Amniotic epithelial cell (primary cell): ENCODE measurements around the gene TBC1D22A.

Source experiments
- DNase-seq: peaks from one replicate; pipeline ENCODE4 v3.0.0-alpha.2; 2010; ENCODE audit warnings: low read depth

The TBC1D22A gene

DNA sequence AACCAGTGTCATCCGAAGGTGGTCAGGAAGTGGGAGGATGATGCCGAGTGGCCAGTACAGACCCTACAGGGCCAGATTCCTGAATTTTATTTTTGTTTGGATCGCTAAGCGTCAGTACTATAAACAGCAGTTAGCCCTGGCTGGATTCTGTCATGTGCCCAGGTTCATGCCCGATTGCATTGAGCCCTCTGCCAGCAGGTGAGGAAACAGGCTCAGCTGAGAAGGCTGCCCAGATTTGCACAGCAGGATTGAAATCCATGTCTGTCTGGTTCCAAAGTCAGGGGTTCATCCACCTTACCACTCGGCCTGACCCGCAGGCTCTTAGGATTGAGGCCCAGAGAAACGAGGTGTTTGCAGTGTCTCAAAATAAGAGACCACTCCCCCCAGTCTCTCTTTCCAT, 9.1 kb upstream of the TBC1D22A start:
- no peak for DNase-seq

DNA sequence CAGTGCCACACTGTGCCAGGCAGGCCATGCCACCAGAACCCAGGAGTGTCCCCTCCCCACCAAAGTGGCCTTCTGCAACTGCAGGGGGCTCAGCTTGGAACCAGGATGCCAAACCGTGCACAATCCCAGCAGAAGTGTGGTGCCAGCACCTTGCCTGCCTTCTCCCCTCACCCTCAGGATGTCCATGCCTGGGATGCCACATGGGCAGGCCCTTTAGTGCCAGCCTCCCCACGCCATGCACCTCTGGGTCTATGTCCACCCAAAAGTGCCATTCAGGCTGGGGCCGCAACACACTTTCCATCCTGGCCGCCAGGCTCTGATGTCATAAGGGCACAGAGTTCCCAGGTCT, 8.7 kb upstream of the TBC1D22A start:
- DNase-seq, result no peak

DNA sequence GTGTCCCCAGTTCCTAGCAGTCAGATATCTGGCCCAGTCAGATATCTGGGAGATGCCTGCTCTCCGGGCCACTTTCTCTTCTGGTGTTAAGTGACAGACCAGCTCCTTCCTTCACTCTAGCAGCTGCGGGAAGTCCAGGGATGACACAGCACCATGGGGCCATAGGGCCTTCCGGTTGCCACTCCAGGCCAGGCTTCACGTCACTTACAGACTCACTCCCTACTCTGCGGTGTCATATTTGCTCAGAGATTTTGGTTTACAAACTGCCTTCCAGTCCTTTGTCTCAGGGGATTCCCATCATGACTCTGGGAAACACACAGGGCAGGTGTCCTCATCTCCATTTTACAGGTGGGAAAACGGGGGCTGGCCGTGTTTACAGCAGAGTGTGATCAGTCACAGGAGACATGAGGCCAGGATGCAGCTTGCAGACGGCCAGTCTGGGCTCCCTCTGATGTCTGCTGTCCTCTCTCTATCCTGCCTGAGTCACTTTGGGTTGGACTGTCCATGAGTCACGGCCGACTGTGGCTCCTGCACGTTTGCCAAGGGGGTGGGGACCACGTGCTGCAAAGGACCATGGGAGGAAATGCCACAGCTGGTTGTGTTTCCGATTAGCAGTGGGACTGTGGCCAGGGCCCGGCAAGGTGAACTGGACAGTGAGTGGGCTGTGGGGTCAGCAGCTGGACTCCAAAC, 8.2 kb upstream of the TBC1D22A start:
- DNase-seq, result peak; percentile 93

DNA sequence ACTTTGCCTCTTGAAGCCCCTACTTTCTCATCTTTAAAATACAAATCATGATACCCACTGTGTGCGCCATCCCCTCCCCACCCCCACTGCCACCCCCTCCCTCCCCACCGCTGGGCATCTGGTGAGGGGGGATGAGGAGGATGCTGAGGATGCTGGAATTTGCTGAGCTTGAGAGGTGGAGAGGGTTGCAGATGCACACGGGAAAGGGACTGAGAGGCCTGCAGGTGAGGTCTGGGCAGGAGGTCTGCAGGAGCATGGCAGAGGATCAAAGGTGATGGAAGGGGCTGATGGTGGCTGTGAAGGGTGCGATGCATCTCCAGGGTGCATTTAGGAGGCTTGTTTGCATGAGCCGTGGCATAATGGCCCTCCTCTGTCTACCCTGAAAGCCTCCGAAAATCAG, 7.6 kb upstream of the TBC1D22A start:
- no peak for DNase-seq

DNA sequence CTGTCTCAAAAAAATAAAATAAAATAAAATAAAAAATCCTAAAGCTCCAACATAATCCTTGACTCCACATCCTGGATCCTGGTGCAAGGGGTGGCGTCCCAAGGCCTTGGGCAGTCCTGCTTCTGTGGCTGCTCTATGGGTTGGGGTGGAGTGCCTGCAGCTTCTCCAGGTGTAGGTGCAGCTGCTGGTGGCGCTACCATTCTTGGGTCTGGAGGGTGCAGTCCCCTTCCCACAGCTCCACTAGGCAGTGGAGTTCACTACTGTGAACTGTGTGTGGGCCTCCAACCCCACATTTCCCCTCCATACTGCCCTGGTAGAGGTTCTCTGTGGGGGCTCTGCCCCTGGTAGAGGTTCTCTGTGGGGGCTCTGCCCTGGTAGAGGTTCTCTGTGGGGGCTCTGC, 6.9 kb upstream of the TBC1D22A start:
- no peak for DNase-seq

DNA sequence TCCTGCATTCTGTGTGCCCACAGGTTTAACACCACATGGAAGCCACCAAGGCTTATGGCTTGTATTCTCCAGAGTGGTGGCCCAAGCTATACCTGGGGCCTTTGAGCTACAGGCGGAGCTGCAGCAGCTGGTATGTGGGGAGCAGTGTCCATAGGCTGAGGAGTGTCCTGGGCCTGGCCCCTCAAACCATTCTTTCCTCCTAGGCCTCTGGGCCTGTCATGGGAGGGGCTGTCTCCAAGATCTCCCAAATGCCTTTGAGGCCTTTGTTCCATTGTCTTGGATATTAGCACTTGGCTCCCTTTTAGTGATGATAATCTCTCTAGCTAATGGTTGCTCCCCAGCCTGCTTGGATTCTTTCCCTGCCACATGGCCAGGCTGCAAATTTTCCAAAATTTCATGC, 6.4 kb upstream of the TBC1D22A start:
- no peak for DNase-seq

DNA sequence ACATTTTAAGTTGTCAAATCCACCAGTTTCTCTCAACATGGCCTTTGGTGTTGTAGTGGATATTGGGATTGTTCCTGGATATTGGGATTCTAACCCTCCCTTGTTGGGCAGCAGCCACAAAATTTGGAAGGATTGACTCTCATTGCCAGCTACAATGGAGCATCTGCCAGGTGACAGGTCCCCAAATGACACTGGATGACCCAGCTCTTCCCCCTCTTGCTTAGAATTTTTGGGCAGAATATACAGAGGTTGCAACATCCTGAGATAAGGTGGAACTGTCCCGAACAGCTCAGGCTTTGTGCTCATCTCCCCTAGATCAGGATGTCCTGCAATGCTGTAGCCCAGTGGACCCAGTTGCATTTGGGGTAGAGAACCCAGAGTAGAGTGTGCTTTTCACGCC, 5.3 kb upstream of the TBC1D22A start:
- DNase-seq, result no peak

DNA sequence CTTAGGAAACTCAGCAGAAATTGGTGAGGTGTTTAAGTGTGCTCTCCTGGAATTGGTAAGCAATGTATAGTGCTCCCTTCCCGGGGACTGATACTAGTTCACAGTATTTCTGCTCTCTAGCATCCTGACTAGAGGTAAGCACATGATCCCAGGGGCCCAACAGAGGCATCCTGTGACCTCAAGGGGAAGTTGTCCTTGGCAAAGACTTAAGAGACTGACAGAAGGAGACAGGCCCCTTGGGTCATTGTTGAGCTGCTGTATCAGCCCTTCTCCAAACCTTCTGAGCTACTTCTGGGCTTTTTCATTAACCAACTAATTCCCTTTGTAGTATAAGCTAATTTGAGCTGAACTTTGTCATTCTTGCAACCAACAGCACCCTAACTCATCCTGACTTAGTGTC, 4.3 kb upstream of the TBC1D22A start:
- DNase-seq, result no peak

DNA sequence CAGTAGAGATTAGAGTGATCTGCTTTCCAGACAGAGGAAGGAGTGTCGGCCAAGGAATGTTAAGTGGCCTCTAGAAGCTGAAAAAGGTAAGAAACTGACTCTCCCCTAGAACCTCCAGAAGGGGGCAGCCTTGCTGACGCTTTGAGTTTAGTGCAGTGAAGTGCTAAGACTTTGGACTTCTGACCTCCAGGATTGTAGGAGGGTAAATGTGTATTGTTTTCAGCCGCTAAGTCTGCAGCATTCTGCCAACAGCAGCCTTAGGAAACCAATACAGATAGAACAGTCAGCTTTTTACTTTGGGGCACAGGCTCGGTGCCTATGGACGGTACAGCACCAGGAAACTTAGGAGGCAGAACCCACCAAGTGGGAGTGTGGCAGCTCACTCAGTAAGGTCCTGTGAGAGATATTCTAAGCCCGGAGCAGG, 3.6 kb upstream of the TBC1D22A start:
- DNase-seq, result peak; percentile 77

DNA sequence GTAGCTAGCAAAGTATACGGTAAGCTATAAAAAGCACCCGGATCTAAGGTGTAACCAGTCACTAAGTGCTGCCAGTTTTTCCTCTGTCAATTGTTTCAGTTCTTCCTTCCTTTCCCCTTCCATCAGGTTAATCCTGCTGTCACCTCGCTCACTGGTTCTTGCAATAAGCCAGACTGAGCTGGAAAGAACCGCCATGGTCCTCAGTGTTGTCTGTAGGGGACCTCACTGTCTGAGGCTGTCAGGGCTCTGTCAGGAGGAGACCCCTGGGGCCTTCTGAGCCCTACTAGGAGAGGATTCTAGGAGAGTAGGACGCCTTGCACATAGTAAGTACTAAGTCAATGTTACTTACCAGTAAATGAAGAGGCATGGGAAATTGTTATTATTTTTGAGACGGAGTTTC, 1.4 kb upstream of the TBC1D22A start:
- no peak for DNase-seq

DNA sequence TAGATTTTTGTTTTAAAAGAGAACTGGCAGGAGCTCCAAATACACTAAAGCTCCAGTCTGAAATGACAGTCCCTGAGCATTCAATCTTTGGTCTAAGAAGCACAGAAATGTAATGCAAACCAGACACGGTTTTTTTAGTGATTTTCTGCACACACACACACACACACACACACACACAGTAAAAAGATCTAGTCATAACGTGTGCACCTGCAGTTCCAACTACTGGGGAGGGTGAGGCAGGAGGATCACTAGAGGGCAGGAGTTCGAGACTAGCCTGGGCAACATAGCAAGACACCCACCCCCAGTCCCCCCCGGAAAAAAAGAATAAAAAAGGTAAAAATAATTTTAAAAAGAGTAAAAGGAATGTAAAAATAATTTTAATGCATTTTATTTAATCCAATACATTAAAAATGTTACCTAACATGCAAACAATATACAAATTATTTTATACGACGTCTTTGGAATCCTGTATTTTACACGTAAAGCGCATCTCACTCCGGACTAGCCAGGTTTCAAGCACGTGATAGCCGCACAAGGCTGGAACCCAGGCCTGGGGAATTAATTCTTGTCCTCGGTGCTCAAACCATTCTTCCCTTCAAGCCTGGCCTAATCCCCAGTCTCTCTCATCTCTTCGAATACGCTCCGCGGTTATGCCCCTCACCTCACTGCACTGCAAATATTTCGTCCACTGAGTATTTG, 762 bp upstream of the TBC1D22A start:
- no peak for DNase-seq

DNA sequence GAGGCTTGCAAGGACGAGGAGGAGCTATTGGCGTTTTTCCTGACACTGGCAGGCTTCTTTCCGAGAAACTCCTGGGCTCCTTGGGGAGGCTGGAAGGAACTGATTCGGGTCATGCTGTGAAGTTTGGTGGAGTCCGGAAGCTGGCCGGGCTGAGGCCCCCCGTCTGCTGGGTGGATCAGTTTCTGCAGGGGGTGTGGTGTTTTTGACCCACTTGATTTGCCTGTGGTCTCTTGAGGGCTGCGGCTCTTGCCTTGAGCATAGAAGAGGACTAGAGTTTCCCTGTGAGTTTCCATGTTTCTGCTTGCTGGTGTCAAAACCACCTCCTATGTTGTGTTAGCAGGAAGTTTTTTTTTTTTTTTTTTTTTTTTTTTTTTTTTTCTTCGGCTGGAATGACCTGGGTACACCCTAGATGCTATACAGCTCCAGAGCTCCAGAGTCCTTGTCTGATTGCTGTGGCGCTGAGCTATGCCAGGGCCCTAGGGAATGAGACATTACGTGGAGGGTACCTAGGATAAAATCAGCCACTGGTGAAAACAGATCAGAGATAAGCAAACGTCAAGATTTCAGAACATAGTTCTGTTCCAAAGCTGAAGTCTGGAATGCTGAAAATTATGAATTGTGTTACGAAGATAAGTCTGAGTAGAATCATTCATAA, 728 bp downstream of the TBC1D22A start:
- DNase-seq, result no peak

DNA sequence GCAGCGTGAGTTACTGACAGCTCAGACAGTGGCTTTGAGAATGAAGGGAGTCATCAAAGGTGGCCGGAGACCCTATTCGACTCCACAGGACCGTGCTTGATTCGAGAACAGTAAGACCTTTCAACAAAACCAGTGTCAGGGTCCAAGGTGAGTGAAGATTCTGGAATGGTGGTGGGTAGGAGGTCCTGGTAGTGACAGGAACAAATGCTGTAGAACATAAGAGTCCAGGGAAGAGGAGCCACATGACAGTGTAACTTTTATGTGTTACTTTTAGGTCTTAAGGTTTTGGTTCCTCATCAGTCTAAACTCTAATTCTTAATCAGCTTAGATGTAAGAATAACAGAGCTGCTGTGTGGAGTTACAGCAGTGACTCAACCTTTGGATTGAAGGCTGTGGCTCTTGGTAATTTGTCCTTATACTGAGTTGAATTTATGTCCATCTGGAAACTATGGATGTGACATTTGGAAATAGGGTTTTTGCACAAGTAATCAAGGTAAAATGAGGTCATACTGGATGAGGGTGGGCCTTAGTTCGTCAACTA, 1.8 kb downstream of the TBC1D22A start:
- no peak for DNase-seq

DNA sequence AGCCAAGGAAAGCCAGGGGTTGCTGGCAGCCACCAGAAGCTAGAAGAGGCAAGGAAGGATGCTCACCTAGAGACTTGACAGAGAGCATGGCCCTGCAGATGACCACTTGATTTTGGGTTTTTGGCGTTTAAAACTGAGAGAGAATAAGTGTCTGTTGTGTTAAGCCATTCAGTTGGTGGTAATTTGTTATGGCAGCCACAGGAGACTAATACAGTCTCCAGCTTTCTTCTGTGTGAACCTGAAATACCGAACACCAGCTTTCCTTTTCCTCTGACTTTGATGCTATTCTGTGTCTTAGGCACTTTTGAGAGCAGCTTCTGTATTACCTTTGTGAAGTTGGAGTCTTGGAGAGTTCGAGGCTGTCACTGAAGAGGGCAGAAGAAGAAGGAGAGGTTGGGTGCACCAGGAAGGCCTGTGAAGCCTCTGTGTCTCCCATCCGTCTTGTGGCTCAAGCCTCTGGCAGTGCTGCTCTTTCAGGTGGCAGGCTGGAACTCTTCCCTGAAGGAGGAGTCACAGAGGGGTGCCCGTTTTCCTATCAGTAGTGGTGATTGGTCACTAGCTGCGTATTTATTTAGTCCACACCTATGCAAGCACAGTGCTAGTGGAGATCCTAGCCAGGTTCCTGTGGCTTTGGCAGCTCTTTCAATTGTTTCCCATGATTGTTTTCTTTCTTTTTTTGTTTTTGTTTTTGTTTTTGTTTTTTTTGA, 2.5 kb downstream of the TBC1D22A start:
- DNase-seq, result no peak

DNA sequence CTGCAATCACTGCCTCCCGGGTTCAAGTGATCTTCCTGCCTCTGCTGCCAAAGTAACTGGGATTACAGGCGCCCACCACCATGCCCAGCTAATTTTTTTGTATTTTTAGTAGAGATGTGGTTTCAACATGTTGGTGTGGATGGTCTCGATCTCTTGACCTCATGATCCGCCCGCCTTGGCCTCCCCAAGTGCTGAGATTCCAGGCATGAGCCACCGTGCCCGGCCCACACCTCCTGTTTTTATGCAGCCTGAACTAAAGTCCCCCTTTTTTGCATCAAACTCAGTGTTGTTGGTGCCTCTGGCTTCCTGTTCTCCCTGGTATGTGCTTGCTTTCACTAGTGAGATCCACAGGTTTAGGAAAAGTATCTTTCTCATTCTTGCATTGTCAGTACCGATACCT, 4.2 kb downstream of the TBC1D22A start:
- no peak for DNase-seq

DNA sequence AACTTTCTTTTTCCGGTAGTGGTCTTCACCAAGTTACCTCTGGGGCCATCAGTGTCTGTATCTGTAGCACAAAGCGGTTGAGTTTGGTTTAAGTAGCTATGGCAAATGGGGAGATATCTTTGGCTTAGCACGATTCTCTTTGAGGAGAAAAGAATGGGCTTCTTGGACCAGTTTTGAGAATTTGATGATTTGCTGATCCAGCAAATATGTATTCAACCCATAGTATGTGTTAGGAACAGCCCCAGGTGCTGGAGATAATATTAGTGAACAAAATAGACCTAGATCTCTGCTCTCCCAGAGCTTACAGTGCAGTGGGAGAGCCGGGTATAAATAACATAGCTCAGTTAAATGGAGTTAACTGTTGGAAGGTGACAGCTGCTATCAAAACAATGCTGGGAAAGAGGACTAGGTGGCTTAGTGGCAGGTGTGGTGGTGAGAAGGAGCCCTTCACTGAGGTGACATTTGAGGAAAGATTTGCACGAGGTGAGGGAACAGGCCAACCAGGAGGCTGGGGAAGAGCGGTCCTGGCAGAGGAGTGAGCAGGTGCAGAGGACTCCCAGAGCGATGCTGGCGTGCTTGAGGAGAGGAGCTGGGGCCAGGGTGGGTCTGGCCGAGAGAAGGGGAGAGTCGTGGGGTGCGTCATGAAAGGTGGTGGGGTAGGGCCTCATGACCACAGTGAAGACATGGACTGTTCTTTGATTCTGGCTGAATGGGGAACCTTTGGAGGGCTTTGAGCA, 5.0 kb downstream of the TBC1D22A start:
- no peak for DNase-seq

DNA sequence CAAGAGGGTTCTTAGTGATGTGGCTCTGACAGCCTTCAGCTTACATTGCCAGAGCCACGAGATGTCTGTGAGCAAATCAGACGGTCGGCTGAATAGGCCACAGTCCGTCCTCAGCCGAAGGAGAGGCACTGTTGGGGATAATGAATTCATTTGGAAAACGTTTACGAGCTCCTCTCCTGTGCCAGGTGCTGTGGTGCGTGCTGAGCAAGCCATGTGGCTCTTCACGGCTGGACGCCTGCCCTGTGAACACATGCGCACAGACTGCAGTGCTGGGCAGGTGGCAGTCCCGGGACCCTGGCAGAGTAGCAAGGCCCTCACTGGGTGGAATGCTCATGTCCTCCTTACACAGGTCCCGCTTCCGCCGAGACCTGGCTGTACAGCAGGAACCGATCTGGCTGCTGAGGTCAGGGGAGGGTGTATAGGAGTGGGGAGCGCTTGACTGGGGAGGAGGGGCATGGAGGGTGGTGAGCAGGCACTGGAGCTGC, 6.8 kb downstream of the TBC1D22A start:
- DNase-seq, result no peak

DNA sequence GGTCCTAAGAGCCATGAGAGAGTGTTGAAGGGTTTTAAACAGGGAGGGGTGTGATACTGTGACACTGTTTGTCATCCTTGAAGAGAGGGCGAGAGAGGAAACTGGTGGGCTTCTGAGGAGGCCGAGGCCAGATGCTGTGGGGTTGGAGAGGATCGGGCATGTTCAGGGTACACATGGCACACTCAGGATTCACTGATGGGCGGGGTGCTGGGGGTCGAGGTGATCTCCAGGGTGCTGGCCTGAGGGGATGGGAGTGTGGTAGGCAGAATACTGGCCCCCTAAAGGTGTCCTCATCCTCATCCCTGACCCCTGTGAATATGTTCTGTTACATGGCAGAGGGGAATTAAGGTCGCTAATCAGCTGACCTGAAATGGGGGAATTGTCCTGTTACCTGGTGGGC, 7.3 kb downstream of the TBC1D22A start:
- no peak for DNase-seq

DNA sequence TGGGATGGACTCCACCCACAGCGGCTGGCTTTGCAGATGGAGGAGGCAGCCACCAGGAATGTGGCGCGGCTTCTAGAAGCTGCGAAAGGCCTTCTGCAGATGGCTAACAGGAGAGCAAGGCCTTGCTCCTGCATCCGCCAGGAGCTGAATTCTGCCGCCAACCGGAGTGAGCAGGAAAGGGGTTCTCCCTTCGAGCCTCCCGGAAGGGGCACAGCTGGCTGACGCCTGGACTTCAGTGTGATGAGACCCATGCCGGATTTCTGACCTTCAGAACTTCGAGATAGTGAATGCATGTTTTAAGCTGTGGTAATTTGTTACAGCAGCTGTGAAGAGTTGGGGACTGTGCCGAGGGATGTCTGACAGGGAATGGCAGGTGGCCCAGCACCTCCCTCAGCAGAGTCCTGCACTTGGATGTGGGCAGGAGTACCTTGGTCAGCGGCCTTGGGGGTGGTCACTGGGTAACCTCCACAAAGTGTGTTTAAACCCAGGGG, 7.7 kb downstream of the TBC1D22A start:
- no peak for DNase-seq

DNA sequence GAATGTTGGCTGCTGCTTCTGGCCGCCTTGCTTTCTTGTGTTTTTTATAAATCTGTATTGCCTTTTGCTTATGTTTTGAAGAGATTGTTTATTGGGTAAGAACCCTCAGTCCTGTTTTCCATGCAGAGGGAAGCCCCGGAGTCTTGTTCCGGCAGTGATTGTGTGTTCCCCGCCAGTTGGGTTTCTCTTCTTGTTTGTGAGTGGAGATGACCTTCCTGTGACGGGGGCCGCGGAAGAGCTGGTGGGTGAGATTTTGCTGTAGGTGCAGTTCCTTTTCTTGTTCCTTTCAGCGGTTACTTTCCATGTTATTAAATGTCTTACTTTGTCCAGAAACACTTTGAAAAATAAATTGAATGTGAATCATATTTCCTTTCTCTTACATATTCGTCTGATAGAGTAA, 8.3 kb downstream of the TBC1D22A start:
- no peak for DNase-seq

DNA sequence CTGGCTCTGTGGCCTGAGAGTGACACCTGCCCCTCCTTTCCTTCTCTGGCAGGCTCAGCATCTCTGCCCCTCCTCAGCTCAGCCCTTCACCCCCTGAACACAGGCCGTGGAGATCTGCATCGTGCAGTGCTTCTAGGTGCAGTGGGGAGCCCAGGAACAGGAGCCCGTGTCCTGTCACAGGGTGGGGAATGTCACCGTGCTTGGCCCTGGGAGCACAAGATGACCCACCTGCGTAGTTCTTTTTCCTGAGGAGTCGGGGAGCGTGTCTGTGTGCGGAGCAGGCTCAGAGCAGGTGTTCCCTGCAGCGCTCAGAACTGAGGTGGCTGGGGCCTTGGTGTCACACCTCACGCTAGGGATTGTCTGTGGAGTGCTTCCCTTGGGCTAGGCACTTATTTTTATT, 10.6 kb downstream of the TBC1D22A start:
- DNase-seq, result no peak
